ENCODE data around the gene DNAAF1. TPM values are rescaled to one million over a fixed set of nuclear protein-coding genes. Genes with fewer than 3 reads are reported as not detected.

DNAAF1 gene
- total and polyA plus RNA-seq, 2 of the 8 experiments (the other 6 are each of a cell fraction or from before 2014, with no cell fraction given), result 0.09 to 0.15 TPM

DNA sequence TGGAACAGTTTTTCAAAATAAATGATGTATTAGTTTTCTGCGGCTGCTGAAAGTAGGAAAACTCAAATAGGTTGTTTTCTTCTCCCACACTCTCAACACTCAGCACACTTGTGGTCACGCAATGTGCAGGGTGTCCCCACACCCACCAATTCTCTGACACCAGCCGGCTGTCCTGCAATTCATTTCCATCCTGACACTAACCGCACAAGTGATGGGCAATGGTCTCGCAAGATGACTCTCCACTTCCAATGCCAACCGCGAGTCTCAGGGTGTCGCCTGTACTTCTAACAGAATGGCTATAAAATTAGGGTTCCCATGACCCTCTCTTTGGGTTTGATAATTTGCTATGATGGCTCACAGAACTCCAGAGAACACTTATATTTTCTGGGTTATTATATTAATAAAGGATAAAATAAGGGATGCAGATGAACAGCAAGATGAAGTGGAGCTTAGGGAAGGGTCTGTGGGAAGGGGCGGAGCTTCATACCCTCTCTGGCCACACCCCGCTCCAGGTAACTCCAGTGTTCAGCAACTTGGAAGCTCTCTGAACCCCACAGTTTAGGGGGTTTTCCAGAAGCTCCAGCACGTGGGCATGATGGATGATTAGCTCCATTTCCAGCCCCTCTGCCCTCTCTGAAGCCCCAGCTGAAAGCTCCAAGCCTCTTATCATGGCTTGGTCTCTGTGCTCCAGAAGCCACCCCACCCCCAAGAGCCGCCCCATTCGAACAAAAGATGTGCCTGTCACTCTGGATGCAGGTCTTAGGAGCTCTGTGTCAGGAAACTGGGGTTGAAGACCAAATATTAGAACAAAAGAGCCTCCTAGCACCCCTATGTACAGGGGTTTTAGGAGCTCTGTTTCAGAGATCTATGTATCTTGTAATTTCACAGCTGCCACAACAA is 21.9 kb downstream of the DNAAF1 start (continued):
- TF ChIP-seq KDM1A (IDR thresholded peaks at IDR 0.05; ENCODE audit: borderline replicate concordance, low read length) (no peak), CEBPB (IDR thresholded peaks at IDR 0.05; ENCODE audit: low read depth, low read length) (no peak), SP2 (IDR thresholded peaks at IDR 0.05; ENCODE audit: low read length) (no peak), RFX5 (IDR thresholded peaks at IDR 0.05; ENCODE audit: borderline replicate concordance, low read depth, low read length) (no peak), NRF1 (IDR thresholded peaks at IDR 0.05; ENCODE audit: low read depth, low read length) (no peak)

Data from H1 (cell line).